ENCODE data around the gene SUN2. TPM values are rescaled to one million over a fixed set of nuclear protein-coding genes. Genes with fewer than 3 reads are reported as not detected.
"Not testable (repeated sequence)": the region's sequence is repeated elsewhere in the genome, so short reads cannot be mapped to it uniquely, and the experiment has no call there.

Gene SUN2
- 100 to 1,000 TPM; 417 to 598 (median 449) TPM for total RNA-seq

GRCh38 chr22:38755911-38756532, at the start of gene SUN2:
Gene SUN2, minus strand, starts transcription at chr22:38755998. Its CDS starts 3,370 bp downstream, at chr22:38752628.
- Histone ChIP-seq H3K36me3 (peaks cover 19 to 27% (median 20%) of the 10 kb centered on the region in 4 donors), H3K9me3 (no peaks in the 10 kb centered on the region), H3K4me1 (peaks cover 31 to 58% (median 50%) of the 10 kb centered on the region in 4 donors), H3K27me3 (no peaks in the 10 kb centered on the region), H3K4me3 (peak within 1 kb of the TSS; percentile 70 to 82 (median 78)), H3K27ac (replicated peaks in 1 of 4) (peak within 1 kb of the TSS; percentile 91 to 100 (median 98))
- DNase-seq (ENCODE audit: extremely low spot score): peak; percentile 99
- intact Hi-C loops (cut with DNase I): loop anchor here (2.0 kb wide), 1 partner anchor 49 kb away; no protein-coding TSS in a partner anchor
- no peak for TF ChIP-seq EP300 (IDR thresholded peaks at IDR 0.05)
- no peak for TF ChIP-seq CTCF (IDR thresholded peaks at IDR 0.05)
- peak; percentile 70 to 82 for TF ChIP-seq POLR2AphosphoS5 (IDR thresholded peaks at IDR 0.05)
- peak; percentile 67 for TF ChIP-seq POLR2A (IDR thresholded peaks at IDR 0.05; ENCODE audit: low read depth)
- 0% methylated on average over 31 of the region's 68 CpGs for WGBS

GRCh38 chr22:38805041-38805593, 49.3 kb upstream of the SUN2 start:
- H3K27me3 ChIP-seq; DNase-seq (ENCODE audit: extremely low spot score); H3K4me3 ChIP-seq; intact Hi-C loops (cut with DNase I); H3K36me3 ChIP-seq; H3K9me3 ChIP-seq; H3K27ac ChIP-seq (replicated peaks in 1 of 4): not testable (repeated sequence)
- H3K4me1 ChIP-seq: peaks cover 0 to 15% (median 11%) of the 10 kb centered on the region in 4 donors
- WGBS: 72% methylated on average over 8 of the region's 8 CpGs

GRCh38 chr22:38802671-38803121, 46.9 kb upstream of the SUN2 start:
- Histone ChIP-seq H3K9me3 (no peaks in the 10 kb centered on the region), H3K27ac (replicated peaks in 1 of 4) (peak overlapping the region in 3 of 4 donors; percentile 5 to 40 (median 27)), H3K4me3 (no peak overlapping the region), H3K27me3 (peaks cover 0 to 10% (median 0%) of the 10 kb centered on the region in 4 donors), H3K36me3 (no peaks in the 10 kb centered on the region), H3K4me1 (peaks cover 0 to 15% (median 11%) of the 10 kb centered on the region in 4 donors)
- intact Hi-C loops (cut with DNase I): no loop called here
- no peak for DNase-seq (ENCODE audit: extremely low spot score)
- TF ChIP-seq EP300 (IDR thresholded peaks at IDR 0.05): no peak
- TF ChIP-seq POLR2AphosphoS5 (IDR thresholded peaks at IDR 0.05): peak; percentile 30 to 50
- 28% methylated on average over 10 of the region's 10 CpGs for WGBS

- DNase-seq (ENCODE audit: extremely low spot score): no peak
- intact Hi-C loops (cut with DNase I): no loop called here
Measured at GRCh38 chr22:38799265-38800002, 43.6 kb upstream of the SUN2 start.

GRCh38 chr22:38798496-38798895, 42.7 kb upstream of the SUN2 start:
- Histone ChIP-seq H3K27me3 (peaks cover 0 to 10% (median 0%) of the 10 kb centered on the region in 4 donors), H3K36me3 (no peaks in the 10 kb centered on the region), H3K4me3 (no peak overlapping the region), H3K9me3 (no peaks in the 10 kb centered on the region), H3K4me1 (peaks cover 4 to 21% (median 17%) of the 10 kb centered on the region in 4 donors), H3K27ac (replicated peaks in 1 of 4) (no peak overlapping the region)
- TF ChIP-seq CTCF (IDR thresholded peaks at IDR 0.05) (no peak), POLR2A (IDR thresholded peaks at IDR 0.05; ENCODE audit: low read depth) (no peak), POLR2AphosphoS5 (IDR thresholded peaks at IDR 0.05) (no peak), EP300 (IDR thresholded peaks at IDR 0.05) (no peak)
- no peak for DNase-seq (ENCODE audit: extremely low spot score)
- intact Hi-C loops (cut with DNase I): no loop called here
- WGBS: 82% methylated on average over 5 of the region's 5 CpGs

More at GRCh38 chr22:38799265-38800002, 43.6 kb upstream of the SUN2 start:
- no peaks in the 10 kb centered on the region for H3K9me3 ChIP-seq
- WGBS: 73% methylated on average over 6 of the region's 6 CpGs
- H3K36me3 ChIP-seq: no peaks in the 10 kb centered on the region
- peaks cover 2 to 17% (median 14%) of the 10 kb centered on the region in 4 donors for H3K4me1 ChIP-seq
- H3K27me3 ChIP-seq: peaks cover 0 to 10% (median 0%) of the 10 kb centered on the region in 4 donors
- H3K27ac ChIP-seq (replicated peaks in 1 of 4): no peak overlapping the region
- TF ChIP-seq EP300 (IDR thresholded peaks at IDR 0.05) (no peak), CTCF (IDR thresholded peaks at IDR 0.05) (no peak), POLR2A (IDR thresholded peaks at IDR 0.05; ENCODE audit: low read depth) (no peak), POLR2AphosphoS5 (IDR thresholded peaks at IDR 0.05) (no peak)
- no peak overlapping the region for H3K4me3 ChIP-seq
